Measurements from ENCODE around the gene TCFL5. TPM values are rescaled to one million over a fixed set of nuclear protein-coding genes. Genes with fewer than 3 reads are reported as not detected.
"Not testable (repeated sequence)": the region's sequence is repeated elsewhere in the genome, so short reads cannot be mapped to it uniquely, and the experiment has no call there.

The TCFL5 gene
- total RNA-seq, 3 donors from 2014 or later: 4.3 to 13.3 (median 6.6) TPM

DNA sequence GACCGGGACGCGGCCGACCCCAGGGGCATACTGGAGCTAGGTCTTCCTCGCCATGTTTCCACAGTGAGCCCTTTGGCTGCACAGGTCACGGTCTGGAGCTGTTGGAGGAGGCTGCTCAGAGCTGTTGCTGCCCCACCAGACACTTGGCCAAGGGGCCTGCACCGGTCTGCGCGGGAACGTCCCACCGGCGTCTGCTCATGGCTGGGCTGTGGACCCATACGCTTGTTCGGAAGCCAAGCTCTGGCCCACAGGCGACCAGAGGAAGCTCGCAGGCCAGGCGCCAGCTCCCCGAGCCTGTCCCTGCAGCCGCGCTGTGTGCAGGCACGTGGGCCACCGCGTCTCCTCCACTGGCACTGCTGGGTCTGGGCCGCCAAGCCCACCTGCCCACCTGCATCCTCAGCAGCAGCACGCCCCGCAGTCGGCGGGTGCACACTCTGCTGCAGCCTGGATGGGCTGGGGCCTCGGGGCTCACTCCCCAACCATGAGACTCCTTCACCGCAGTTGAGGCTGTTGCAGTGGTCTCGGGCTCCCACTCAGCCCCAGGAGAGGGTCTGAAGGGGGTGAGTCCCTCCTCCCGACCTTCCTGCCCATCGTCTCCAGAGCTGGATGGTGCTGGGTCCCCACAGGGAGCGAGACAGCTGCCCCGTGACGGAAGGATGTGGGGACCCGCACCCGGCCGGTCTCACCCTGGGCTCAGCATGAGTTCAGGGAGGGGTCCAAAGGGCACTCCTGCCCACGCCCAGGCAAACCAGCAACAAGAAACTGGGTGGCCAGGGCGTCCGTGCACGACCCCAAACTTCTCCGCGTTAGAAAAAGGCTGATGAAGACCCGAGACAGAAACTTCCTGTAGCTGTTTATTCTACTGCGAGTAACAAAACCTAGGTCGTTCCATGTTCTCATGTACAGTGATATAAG lies 15.5 kb upstream of the TCFL5 start:
- H3K36me3 ChIP-seq (ENCODE audit: low read depth): peaks cover 6% of the 10 kb centered on the region
- DNase-seq (peak in 2 of 3 donors; percentile 22 to 73), ATAC-seq (peak; percentile 41)
- intact Hi-C loops (cut with DNase I, micrococcal nuclease): loop anchor here in 1 of 2 donors (10.0 kb wide), 1 partner anchor 128 kb away; the partner anchor contains the start of gene BHLHE23
- no peak overlapping the region for H3K4me3 ChIP-seq
- TF ChIP-seq, protein P1, sequence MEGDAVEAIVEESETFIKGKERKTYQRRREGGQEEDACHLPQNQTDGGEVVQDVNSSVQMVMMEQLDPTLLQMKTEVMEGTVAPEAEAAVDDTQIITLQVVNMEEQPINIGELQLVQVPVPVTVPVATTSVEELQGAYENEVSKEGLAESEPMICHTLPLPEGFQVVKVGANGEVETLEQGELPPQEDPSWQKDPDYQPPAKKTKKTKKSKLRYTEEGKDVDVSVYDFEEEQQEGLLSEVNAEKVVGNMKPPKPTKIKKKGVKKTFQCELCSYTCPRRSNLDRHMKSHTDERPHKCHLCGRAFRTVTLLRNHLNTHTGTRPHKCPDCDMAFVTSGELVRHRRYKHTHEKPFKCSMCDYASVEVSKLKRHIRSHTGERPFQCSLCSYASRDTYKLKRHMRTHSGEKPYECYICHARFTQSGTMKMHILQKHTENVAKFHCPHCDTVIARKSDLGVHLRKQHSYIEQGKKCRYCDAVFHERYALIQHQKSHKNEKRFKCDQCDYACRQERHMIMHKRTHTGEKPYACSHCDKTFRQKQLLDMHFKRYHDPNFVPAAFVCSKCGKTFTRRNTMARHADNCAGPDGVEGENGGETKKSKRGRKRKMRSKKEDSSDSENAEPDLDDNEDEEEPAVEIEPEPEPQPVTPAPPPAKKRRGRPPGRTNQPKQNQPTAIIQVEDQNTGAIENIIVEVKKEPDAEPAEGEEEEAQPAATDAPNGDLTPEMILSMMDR (IDR thresholded peaks at IDR 0.05): no peak
- no peaks in the 10 kb centered on the region for H3K9me3 ChIP-seq
- H3K4me1 ChIP-seq (ENCODE audit: low read depth): no peaks in the 10 kb centered on the region

DNA sequence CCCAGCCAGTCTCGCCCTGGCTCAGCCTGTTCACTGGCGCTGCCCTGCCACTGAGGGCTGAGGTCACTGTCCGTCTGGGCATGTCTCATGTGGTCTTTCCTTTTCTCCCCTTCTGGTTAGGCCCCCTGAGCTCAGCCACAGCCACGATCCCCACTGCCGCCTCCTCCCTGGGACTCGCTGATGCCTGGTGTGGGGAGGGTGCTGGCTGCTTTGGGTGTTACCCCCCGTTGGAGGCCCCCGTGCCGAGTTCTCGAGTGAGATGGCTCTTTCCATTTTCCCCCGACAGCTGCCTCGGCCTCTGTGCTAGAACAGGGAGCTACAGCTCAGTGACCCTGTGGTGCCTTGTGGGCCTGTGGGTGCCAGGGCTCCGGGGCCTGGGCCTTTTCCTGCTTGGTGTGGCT lies 14.9 kb upstream of the TCFL5 start:
- no peak overlapping the region for H3K4me3 ChIP-seq
- no peaks in the 10 kb centered on the region for H3K9me3 ChIP-seq
- peaks cover 1% of the 10 kb centered on the region for H3K36me3 ChIP-seq (ENCODE audit: low read depth)
- H3K4me1 ChIP-seq (ENCODE audit: low read depth): no peaks in the 10 kb centered on the region
- TF ChIP-seq, protein P1 (IDR thresholded peaks at IDR 0.05): no peak
- intact Hi-C loops (cut with DNase I, micrococcal nuclease): loop anchor here in 1 of 2 donors (10.0 kb wide), 1 partner anchor 128 kb away; the partner anchor contains the start of gene BHLHE23
- DNase-seq: no peak
- ATAC-seq: no peak

DNA sequence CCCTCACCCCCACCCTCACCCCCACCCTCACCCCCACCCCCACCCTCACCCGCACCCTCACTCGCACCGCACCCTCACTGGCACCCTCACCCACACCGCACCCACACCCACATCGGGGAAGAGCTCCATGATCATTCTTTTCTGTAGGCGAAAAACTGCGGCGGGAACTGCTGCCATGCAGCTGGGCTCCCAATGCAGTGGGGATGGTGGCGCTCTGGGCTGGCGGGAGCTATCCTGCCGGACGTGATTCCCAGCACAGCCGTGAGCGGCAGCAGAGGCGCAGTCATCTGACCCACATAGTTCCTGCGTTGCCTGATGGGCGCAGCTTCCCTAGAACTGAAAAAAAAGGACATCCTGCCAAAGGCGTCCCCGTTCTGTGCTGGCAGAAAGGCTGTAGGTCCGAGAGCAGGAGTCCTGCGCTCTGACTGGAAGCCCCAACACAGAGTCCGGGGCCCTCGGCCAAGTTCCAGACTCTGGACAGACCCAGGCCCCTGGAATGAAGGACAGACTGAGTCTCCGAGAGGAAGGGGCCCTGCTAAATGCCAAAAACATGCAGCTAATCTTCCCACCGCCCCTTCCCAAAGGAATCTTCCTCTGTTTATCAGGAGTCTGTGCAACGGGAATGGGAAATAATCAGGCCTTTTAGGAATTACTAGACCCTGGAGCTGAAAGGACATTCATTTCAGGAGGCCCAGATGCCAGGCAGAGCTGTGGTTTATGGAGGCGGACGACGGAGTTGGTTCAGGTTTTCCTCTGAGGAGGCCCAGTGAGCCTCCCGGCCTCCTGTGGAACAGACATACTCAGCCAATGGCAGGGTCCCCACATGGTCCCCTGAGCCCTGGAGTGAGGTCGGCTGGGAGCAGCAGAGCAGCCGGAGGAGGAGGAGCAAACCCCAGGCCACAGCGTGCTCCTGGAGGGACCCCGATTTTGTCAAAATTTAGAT lies 14.1 kb upstream of the TCFL5 start:
- ATAC-seq: peak; percentile 96
- no peak overlapping the region for H3K4me3 ChIP-seq

DNA sequence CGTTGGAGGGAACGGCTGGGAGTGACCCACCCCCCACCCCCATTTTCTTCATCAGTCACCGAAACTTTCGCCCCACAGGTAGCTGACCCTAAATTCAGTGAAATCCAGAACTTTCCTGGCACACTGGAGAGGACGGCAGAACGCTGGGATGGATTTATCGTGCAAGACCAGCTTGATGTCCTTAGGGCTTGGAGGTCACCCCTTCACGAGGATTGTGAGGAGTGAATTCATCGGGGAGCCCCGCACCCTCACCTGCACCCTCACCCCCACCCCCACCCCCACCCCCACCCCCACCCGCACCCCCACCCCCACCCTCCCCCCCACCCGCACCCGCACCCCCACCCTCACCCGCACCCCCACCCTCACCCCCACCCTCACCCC lies 13.3 kb upstream of the TCFL5 start:
- no peaks in the 10 kb centered on the region for H3K4me1 ChIP-seq (ENCODE audit: low read depth)
- DNase-seq: no peak
- H3K36me3 ChIP-seq (ENCODE audit: low read depth): no peaks in the 10 kb centered on the region
- H3K9me3 ChIP-seq: no peaks in the 10 kb centered on the region
- no peak for ATAC-seq
- no peak overlapping the region for H3K4me3 ChIP-seq
- TF ChIP-seq, protein P1 (IDR thresholded peaks at IDR 0.05): no peak
- intact Hi-C loops (cut with DNase I, micrococcal nuclease): loop anchor here in 1 of 2 donors (10.0 kb wide), 1 partner anchor 130 kb away; the partner anchor contains the start of gene BHLHE23

More for the DNA sequence above, 14.1 kb upstream of the TCFL5 start:
- DNase-seq: peak; percentile 61 to 80 (median 76)
- TF ChIP-seq, protein P1 (IDR thresholded peaks at IDR 0.05): peak; percentile 24
- no peaks in the 10 kb centered on the region for H3K9me3 ChIP-seq
- H3K36me3 ChIP-seq (ENCODE audit: low read depth): no peaks in the 10 kb centered on the region
- H3K4me1 ChIP-seq (ENCODE audit: low read depth): no peaks in the 10 kb centered on the region
- intact Hi-C loops (cut with DNase I, micrococcal nuclease): loop anchor here in 1 of 2 donors (10.0 kb wide), 1 partner anchor 129 kb away; the partner anchor contains the start of gene BHLHE23

DNA sequence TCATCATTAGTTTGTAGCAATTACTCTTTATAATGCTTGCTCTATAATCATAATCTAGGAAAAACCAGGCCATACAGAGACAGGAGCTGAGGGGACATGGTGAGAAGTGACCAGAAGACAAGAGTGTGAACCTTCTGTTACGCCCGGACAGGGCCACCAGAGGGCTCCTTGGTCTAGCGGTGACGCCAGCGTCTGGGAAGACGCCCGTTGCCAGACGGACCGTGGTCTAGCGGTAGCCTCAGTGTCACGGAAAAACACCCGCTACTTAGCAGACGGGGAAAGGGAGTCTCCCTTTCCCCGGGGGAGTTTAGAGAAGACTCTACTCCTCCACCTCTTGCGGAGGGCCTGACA lies 12.0 kb upstream of the TCFL5 start:
- peak in 2 of 3 donors; percentile 74 to 75 for DNase-seq
- intact Hi-C loops (cut with DNase I, micrococcal nuclease): loop anchor here in 1 of 2 donors (10.0 kb wide), 1 partner anchor 131 kb away; the partner anchor contains the start of gene BHLHE23
- H3K9me3 ChIP-seq; H3K36me3 ChIP-seq (ENCODE audit: low read depth); H3K4me3 ChIP-seq; ATAC-seq; H3K4me1 ChIP-seq (ENCODE audit: low read depth): not testable (repeated sequence)
- TF ChIP-seq, protein P1 (IDR thresholded peaks at IDR 0.05): peak; percentile 24
